ENCODE results near the gene GTPBP8.

GTPBP8 gene

DNA sequence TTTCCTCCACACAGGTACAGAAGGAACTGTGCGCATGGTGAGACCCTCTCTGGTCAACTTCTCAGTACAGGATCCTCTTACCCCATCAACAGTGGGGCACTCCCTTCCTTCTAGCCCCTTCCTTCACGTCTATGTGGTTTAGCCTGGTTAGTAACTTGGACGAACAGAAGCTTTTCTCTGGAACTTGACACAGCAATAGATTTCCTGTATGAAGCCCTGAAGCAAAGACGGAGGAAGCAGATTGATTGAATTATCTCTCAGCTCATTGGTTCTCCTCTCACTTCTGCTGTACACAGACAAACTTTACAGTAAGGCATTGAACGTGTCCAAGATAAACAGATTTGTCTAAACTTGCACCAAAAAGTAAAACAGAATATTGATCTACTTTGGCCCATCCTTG is 15.9 kb upstream of the GTPBP8 start, which contains the start of gene CD200R1:
Gene CD200R1 (minus strand): TSS at position 210 of the 400 bp plus-strand sequence. CDS start 246 bp downstream, outside the sequence.
- H3K4me1 ChIP-seq (ENCODE audit: insufficient read depth, low read length), result no peaks in the 10 kb centered on the region
- no peaks in the 10 kb centered on the region for H3K36me3 ChIP-seq (ENCODE audit: insufficient read depth, low read length)

DNA sequence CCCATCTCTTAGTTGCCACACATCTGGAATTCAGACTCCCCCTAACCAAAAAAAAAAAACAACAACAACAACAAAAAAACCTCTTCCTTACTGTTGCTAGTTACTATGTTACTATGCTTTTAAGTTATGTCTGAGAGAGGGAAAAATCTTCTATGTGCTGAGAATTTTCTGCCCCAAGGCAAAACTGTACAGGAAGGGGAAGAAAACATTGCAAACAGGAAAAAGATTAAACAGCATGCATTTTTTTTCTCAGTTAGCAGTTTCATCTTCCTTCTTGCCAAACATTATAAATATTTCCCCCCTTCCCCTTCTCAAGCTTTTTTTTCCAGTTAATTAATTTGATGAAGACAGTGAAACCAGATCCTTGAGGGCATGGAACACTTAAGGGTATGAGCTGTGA is 14.8 kb upstream of the GTPBP8 start:
- no peaks in the 10 kb centered on the region for H3K4me1 ChIP-seq (ENCODE audit: insufficient read depth, low read length)
- H3K27me3 ChIP-seq (ENCODE audit: insufficient read depth, low read length), result peaks cover 10% of the 10 kb centered on the region
- H3K36me3 ChIP-seq (ENCODE audit: insufficient read depth, low read length), result no peaks in the 10 kb centered on the region
- H2AFZ ChIP-seq (ENCODE audit: low read depth, low read length), result no peak overlapping the region
- no peak overlapping the region for H3K4me3 ChIP-seq (ENCODE audit: low read length)
- H3K9me3 ChIP-seq (ENCODE audit: low read length), result no peaks in the 10 kb centered on the region

More for the DNA sequence above, 15.9 kb upstream of the GTPBP8 start, which contains the start of gene CD200R1:
- Histone ChIP-seq H3K27me3 (ENCODE audit: insufficient read depth, low read length) (peaks cover 9% of the 10 kb centered on the region), H3K9me3 (ENCODE audit: low read length) (no peaks in the 10 kb centered on the region), H3K4me3 (ENCODE audit: low read length) (no peak within 1 kb of the TSS), H2AFZ (ENCODE audit: low read depth, low read length) (no peak within 1 kb of the TSS)

DNA sequence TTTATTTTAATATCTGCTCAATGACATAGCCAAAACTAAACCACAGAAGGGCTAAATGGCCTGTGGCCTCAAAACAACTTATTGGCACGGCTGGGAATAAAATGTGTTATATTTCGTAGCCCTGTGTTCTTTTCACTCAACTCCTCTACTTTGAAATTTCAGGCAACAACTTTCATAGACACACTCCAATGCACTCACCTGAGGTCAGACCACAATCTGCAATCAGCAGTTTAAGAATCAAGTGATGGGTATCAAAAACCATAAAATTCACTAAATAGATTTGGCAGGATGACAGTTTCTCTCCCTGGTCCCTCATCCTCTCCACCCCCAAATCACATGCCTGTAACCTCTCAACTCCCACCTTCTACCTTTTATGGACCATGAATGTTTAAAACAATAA is 13.8 kb upstream of the GTPBP8 start:
- Histone ChIP-seq H3K36me3 (ENCODE audit: insufficient read depth, low read length) (no peaks in the 10 kb centered on the region), H3K27me3 (ENCODE audit: insufficient read depth, low read length) (peaks cover 15% of the 10 kb centered on the region), H3K4me1 (ENCODE audit: insufficient read depth, low read length) (no peaks in the 10 kb centered on the region), H3K9me3 (ENCODE audit: low read length) (no peaks in the 10 kb centered on the region), H2AFZ (ENCODE audit: low read depth, low read length) (no peak overlapping the region), H3K4me3 (ENCODE audit: low read length) (no peak overlapping the region)

DNA sequence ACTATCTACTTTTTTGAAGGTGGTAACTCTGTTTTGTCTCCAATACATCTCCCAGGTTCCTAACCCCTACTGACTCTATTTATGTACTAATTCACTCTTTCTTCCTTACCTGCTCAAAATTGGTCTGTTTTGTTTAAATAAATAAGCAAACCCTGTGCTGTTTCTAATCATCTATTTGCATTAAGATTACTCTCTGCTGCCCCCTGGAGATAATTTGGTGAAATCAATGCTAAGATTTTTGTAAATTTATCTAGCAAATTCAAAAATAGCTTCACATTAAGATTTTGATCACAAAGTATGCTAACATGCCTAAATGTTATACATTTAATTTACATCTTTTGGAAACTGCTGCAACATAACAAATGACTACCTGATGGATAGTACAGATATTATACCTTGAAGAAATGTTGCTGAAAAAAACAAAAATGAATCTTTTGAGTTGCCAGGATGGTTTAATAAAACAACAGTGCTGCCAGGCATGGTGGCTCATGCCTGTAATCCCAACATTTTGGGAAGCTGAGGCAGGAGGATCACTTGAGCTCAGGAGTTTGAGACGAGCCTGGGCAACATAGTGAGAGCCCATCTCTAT is 11.4 kb upstream of the GTPBP8 start:
- no peaks in the 10 kb centered on the region for H3K9me3 ChIP-seq (ENCODE audit: low read length)
- no peaks in the 10 kb centered on the region for H3K36me3 ChIP-seq (ENCODE audit: insufficient read depth, low read length)
- H3K4me3 ChIP-seq (ENCODE audit: low read length), result no peak overlapping the region
- H2AFZ ChIP-seq (ENCODE audit: low read depth, low read length), result no peak overlapping the region
- H3K4me1 ChIP-seq (ENCODE audit: insufficient read depth, low read length), result no peaks in the 10 kb centered on the region
- peaks cover 13% of the 10 kb centered on the region for H3K27me3 ChIP-seq (ENCODE audit: insufficient read depth, low read length)

DNA sequence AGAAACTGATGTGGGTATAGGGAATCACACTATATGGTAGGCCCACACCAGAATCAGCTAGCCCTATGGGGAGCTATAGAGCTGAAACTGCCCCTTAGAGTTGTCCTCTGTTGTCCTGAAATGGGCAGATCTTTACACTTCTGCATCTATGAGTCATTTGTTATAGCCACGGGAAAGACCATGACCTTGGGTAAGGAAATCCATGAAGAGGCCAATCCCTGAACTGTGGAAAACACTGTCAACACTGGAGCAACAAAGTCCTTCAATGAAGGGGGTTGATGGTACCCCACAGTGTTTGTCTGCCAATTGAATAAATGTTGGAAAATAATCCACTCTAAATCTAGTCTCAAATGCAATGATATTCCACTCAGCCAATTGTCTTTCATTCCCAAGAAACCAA is 10.7 kb upstream of the GTPBP8 start:
- peaks cover 15% of the 10 kb centered on the region for H3K27me3 ChIP-seq (ENCODE audit: insufficient read depth, low read length)
- no peaks in the 10 kb centered on the region for H3K36me3 ChIP-seq (ENCODE audit: insufficient read depth, low read length)
- no peak overlapping the region for H3K4me3 ChIP-seq (ENCODE audit: low read length)
- H2AFZ ChIP-seq (ENCODE audit: low read depth, low read length), result no peak overlapping the region
- no peaks in the 10 kb centered on the region for H3K9me3 ChIP-seq (ENCODE audit: low read length)
- H3K4me1 ChIP-seq (ENCODE audit: insufficient read depth, low read length), result no peaks in the 10 kb centered on the region

DNA sequence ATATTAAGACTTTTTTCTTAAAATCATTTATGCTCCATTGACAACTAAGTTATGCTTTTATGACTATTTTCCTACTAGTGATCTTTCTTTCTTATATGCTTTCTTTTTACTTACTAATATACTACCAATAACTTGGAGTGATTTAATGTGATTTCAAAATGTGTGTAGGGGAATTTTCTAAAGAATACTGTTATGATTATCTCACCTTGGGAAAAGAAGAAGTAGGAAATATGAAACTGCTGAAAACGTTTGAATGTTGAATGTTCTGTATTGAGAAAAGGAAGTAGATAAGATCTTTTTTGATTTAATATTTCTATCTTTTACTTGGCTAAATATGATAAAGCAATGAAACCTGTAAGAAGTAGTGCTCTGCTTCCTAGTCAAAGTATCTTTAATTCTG is 8.1 kb upstream of the GTPBP8 start:
- H3K36me3 ChIP-seq (ENCODE audit: insufficient read depth, low read length), result no peaks in the 10 kb centered on the region
- no peak overlapping the region for H3K4me3 ChIP-seq (ENCODE audit: low read length)
- peaks cover 13% of the 10 kb centered on the region for H3K27me3 ChIP-seq (ENCODE audit: insufficient read depth, low read length)
- no peak overlapping the region for H2AFZ ChIP-seq (ENCODE audit: low read depth, low read length)
- no peaks in the 10 kb centered on the region for H3K9me3 ChIP-seq (ENCODE audit: low read length)
- no peaks in the 10 kb centered on the region for H3K4me1 ChIP-seq (ENCODE audit: insufficient read depth, low read length)

DNA sequence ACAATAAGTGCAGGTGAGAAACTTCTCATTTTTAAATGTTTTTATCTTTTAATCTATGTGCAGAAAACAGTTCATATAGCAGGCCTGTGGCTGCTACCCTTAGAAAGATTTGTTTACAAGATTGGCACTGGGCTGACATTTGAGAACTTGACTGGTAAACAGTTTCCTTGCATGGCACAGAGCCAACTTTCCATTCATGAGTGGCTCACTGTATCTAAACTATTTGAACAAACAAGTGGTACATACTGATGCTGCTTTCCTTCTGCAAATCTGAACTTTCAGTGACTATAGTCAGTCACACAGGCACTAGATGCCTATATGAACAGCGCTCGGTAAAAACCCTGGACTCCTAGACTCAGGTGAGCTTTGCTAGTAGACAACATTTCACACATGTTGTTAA is 6.3 kb upstream of the GTPBP8 start:
- Histone ChIP-seq H3K4me3 (ENCODE audit: low read length) (no peak overlapping the region), H3K4me1 (ENCODE audit: insufficient read depth, low read length) (no peaks in the 10 kb centered on the region), H3K27me3 (ENCODE audit: insufficient read depth, low read length) (peaks cover 17% of the 10 kb centered on the region), H3K36me3 (ENCODE audit: insufficient read depth, low read length) (no peaks in the 10 kb centered on the region), H2AFZ (ENCODE audit: low read depth, low read length) (no peak overlapping the region), H3K9me3 (ENCODE audit: low read length) (no peaks in the 10 kb centered on the region)

DNA sequence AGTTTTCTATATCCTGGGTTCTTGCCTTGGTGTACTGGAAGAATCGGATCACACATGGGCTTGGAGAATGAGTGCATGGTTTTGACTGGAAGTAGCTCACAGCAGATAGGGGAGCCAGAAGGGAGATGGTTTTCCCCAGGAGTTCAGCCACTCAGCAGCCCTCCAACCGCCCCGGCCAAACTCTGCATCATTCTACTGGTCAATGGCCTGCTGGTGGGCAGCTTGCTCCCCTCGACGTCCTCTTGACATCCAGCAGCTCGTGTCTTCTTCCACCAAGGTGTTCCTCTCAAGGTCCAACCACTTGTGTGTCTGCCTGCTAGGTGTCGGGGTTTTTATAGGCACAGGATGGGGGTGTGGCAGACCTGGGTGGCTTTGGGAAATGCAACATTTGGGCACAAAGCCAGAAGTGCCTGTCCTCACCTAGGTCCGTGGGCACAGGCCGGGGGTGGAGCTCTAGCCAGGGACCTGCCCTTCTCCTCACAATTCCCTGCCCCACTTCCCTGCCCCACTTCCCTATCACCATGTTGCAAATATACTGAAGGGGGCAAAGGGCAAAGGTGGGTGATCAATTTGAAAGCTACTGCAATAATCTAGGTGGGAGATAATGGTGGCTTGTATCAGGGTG is 3.0 kb upstream of the GTPBP8 start:
- Histone ChIP-seq H3K9me3 (ENCODE audit: low read length) (no peaks in the 10 kb centered on the region), H3K36me3 (ENCODE audit: insufficient read depth, low read length) (no peaks in the 10 kb centered on the region), H3K4me3 (ENCODE audit: low read length) (no peak overlapping the region), H3K27me3 (ENCODE audit: insufficient read depth, low read length) (peaks cover 10% of the 10 kb centered on the region), H2AFZ (ENCODE audit: low read depth, low read length) (no peak overlapping the region), H3K4me1 (ENCODE audit: insufficient read depth, low read length) (peaks cover 14% of the 10 kb centered on the region)

DNA sequence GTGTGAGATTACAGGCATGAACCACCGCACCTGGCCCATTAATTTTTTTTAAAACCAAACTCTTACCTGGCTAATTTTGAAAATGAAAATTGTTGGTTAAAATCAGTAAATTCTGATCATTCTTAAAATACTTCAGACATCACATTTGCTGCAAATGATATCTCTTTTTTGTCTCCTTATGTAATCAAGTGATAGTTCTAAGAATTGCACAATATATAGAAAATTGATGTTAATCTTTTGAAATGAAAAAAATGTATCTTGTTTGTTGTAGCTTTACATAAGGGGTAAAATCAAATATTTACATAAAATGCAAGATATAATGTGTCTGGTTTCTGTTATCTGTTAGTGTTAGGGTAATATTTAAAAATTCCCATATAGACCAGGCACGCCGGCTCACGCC is 5.0 kb downstream of the GTPBP8 start:
- Histone ChIP-seq H3K27me3 (ENCODE audit: insufficient read depth, low read length) (no peaks in the 10 kb centered on the region), H3K4me3 (ENCODE audit: low read length) (no peak overlapping the region), H2AFZ (ENCODE audit: low read depth, low read length) (no peak overlapping the region), H3K36me3 (ENCODE audit: insufficient read depth, low read length) (peaks cover 34% of the 10 kb centered on the region), H3K4me1 (ENCODE audit: insufficient read depth, low read length) (peaks cover 10% of the 10 kb centered on the region), H3K9me3 (ENCODE audit: low read length) (no peaks in the 10 kb centered on the region)

DNA sequence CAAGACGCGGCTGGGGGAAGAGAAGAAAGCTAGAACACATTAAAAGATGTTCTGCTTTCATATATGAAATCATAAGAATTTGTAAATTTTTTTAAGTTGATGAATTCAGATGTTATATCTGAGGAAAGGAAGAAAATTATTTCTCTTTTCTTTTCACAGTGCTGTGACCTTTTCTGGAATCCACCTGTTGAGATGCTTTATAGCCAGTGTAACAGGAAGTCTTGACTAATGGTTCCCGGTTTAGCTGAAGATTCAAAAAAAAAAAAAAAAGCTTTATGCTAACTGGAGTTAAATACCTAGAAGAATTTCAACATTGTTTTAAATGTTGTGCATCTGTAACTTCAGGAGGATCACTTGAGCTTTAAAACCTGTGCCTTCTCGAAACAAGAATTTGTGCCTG is 9.9 kb downstream of the GTPBP8 start:
- Histone ChIP-seq H3K9me3 (ENCODE audit: low read length) (no peaks in the 10 kb centered on the region), H3K36me3 (ENCODE audit: insufficient read depth, low read length) (peaks cover 74% of the 10 kb centered on the region), H3K27me3 (ENCODE audit: insufficient read depth, low read length) (no peaks in the 10 kb centered on the region), H2AFZ (ENCODE audit: low read depth, low read length) (no peak overlapping the region), H3K4me1 (ENCODE audit: insufficient read depth, low read length) (no peaks in the 10 kb centered on the region), H3K4me3 (ENCODE audit: low read length) (no peak overlapping the region)

DNA sequence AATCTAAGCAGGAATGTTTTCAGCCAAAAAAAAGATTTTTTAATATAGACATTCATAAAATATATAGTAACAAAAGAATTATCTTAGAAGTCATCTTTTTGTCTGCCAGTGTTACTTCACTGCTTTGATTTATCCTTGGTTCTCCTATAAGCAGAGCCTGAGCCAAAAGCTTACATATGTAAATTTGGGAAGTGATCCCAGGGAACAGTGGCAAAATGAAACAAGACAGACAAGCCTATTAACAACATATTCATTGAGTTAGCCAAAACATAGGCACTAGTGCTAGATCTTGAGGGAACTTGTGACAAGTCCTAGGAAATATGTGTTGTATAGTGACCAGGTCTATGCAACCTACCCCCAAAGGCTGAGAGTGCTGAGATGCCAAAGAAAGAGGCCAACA is 11.3 kb downstream of the GTPBP8 start:
- H3K36me3 ChIP-seq (ENCODE audit: insufficient read depth, low read length), result peaks cover 84% of the 10 kb centered on the region
- no peaks in the 10 kb centered on the region for H3K9me3 ChIP-seq (ENCODE audit: low read length)
- no peak overlapping the region for H3K4me3 ChIP-seq (ENCODE audit: low read length)
- no peak overlapping the region for H2AFZ ChIP-seq (ENCODE audit: low read depth, low read length)
- no peaks in the 10 kb centered on the region for H3K27me3 ChIP-seq (ENCODE audit: insufficient read depth, low read length)
- H3K4me1 ChIP-seq (ENCODE audit: insufficient read depth, low read length), result no peaks in the 10 kb centered on the region

DNA sequence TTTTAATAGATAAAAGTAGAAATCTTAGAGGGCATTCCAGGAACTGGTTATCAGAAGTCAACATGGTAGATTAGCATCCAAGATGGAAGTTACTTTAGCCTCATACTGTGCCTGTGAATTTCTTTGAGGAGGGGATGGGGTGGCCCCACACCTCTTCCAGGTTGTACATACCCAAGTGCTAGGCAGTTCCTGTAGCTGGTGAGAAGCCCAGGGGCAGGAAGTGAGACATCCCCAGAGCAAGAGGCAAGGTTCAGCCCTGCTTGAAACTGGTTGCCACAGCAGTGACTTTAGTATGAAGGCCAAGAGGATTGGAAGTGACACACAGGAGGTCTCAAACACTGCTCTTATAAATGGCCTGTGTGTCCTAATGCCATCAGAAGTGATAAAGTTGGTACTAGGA is 11.9 kb downstream of the GTPBP8 start:
- Histone ChIP-seq H3K9me3 (ENCODE audit: low read length) (no peaks in the 10 kb centered on the region), H3K36me3 (ENCODE audit: insufficient read depth, low read length) (peaks cover 86% of the 10 kb centered on the region), H3K4me1 (ENCODE audit: insufficient read depth, low read length) (no peaks in the 10 kb centered on the region)

DNA sequence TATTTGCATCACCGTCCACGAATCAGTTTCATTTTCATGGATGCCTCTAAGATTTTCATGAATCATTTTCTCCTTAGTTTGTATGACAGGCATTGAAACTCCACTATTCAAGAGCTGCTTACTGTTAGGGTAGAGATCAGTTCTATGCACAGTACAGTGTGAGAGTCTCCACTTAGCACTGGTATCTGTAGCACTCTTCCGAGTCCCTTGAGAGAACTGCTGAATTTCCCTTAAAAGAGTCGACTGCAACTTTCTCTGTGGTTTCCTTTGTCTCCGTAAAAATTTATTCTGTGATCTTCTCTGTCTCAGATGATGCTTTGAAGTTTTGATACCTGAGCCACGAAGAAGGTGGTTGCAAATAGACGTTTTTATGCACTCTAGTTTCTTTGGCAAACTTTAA is 14.8 kb downstream of the GTPBP8 start:
- no peak overlapping the region for H3K4me3 ChIP-seq (ENCODE audit: low read length)
- H3K4me1 ChIP-seq (ENCODE audit: insufficient read depth, low read length), result no peaks in the 10 kb centered on the region
- no peaks in the 10 kb centered on the region for H3K27me3 ChIP-seq (ENCODE audit: insufficient read depth, low read length)
- peaks cover 89% of the 10 kb centered on the region for H3K36me3 ChIP-seq (ENCODE audit: insufficient read depth, low read length)
- no peaks in the 10 kb centered on the region for H3K9me3 ChIP-seq (ENCODE audit: low read length)
- no peak overlapping the region for H2AFZ ChIP-seq (ENCODE audit: low read depth, low read length)

More for the DNA sequence above, 11.9 kb downstream of the GTPBP8 start:
- Histone ChIP-seq H2AFZ (ENCODE audit: low read depth, low read length) (no peak overlapping the region), H3K27me3 (ENCODE audit: insufficient read depth, low read length) (no peaks in the 10 kb centered on the region), H3K4me3 (ENCODE audit: low read length) (no peak overlapping the region)

All from neuron (in vitro differentiated cells).